ENCODE measurements around the gene ADAMTS17.

- no peak for TF ChIP-seq CTCF (IDR thresholded peaks at IDR 0.05; ENCODE audit: low read depth, low read length, poor library complexity, severe bottlenecking)
- no peak for TF ChIP-seq EZH2phosphoT487 (IDR thresholded peaks at IDR 0.05; ENCODE audit: borderline replicate concordance, low read length)
Measured at GRCh38 chr15:99955181-99955525, 386.6 kb downstream of the ADAMTS17 start.

Data from DOHH2 (cell line).